Stomach (tissue), 4 donors: ENCODE measurements around the gene PAXIP1.

Experiments used
- EP300 ChIP-seq: sonication (generic); formaldehyde crosslinking; IDR thresholded peaks from one replicate; pipeline ENCODE4 v1.6.1; 2017; ENCODE audit warnings: antibody characterized with exemption
- POLR2A ChIP-seq, 4 donors: fragments of 450-650 bp; IDR thresholded peaks; one replicate each; pipeline ENCODE4 v1.6.1; 2016; ENCODE audit warnings: antibody characterized with exemption in 4 of 4, control low read depth in 2 of 4, mild to moderate bottlenecking in 1 of 4, moderate library complexity in 1 of 4
- POLR2AphosphoS5 ChIP-seq, 3 donors: sonication (generic); formaldehyde crosslinking; IDR thresholded peaks; one replicate each; pipeline ENCODE4 v1.6.1; 2016; ENCODE audit warnings: antibody characterized with exemption in 3 of 3
- TF ChIP-seq, protein P1 (sequence below), 7 experiments: fragments of 450-650 bp in 4 of 7; fragments of 200-600 bp in 3 of 7; sonication (generic) in 3 of 7; IDR thresholded peaks; one replicate each; pipeline ENCODE4 v1.5.1; 2016 to 2019; ENCODE audit warnings: antibody characterized with exemption in 7 of 7, control low read depth in 2 of 7, mild to moderate bottlenecking in 1 of 7

DNA sequence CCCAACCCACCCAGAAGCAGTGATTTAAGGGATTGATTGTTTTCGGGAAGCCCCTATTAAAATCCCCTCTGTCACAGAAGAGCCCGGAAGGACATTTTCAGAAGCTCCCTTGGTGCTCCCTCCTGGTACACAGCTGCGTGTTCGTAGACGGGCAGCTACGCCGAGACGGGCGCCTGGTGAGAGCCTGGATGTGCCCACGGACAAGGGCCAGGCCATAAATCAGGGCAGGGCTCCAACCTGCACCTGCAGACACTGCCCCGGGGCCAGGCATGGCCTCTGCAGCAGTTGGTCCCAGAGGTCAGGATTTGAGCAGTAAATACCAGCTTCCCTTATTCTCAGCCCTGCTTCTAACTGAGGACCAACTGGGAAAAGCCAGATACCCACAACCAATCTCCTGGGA lies 106.8 kb downstream of the PAXIP1 start:
- TF ChIP-seq, protein P1, sequence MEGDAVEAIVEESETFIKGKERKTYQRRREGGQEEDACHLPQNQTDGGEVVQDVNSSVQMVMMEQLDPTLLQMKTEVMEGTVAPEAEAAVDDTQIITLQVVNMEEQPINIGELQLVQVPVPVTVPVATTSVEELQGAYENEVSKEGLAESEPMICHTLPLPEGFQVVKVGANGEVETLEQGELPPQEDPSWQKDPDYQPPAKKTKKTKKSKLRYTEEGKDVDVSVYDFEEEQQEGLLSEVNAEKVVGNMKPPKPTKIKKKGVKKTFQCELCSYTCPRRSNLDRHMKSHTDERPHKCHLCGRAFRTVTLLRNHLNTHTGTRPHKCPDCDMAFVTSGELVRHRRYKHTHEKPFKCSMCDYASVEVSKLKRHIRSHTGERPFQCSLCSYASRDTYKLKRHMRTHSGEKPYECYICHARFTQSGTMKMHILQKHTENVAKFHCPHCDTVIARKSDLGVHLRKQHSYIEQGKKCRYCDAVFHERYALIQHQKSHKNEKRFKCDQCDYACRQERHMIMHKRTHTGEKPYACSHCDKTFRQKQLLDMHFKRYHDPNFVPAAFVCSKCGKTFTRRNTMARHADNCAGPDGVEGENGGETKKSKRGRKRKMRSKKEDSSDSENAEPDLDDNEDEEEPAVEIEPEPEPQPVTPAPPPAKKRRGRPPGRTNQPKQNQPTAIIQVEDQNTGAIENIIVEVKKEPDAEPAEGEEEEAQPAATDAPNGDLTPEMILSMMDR (IDR thresholded peaks at IDR 0.05) = no peak
- TF ChIP-seq POLR2A (IDR thresholded peaks at IDR 0.05) (no peak), POLR2AphosphoS5 (IDR thresholded peaks at IDR 0.05) (no peak), EP300 (no peak)
